ENCODE measurements around the gene FLT3.
"Not testable (repeated sequence)": the region's sequence is repeated elsewhere in the genome, so short reads cannot be mapped to it uniquely, and the experiment has no call there.

FLT3 gene

GRCh38 chr13:27965740-27966640 lies 134.4 kb downstream of the FLT3 start:
- H3K9me3 ChIP-seq (ENCODE audit: control insufficient read depth, insufficient read depth, low read depth, low read length) = no peaks in the 10 kb centered on the region
- H3K9ac ChIP-seq (ENCODE audit: low read length) = peak overlapping the region; percentile 97
- peaks cover 100% of the 10 kb centered on the region for H3K27me3 ChIP-seq (ENCODE audit: control insufficient read depth, insufficient read depth, low read length)
- peak overlapping the region; percentile 15; the same call in 1 of the 2 replicates for H3K27ac ChIP-seq (ENCODE audit: low read depth, low read length)
- no peaks in the 10 kb centered on the region for H3K36me3 ChIP-seq (ENCODE audit: control insufficient read depth, insufficient read depth, low read length)
- peak overlapping the region; percentile 80 for H3K4me3 ChIP-seq (ENCODE audit: low read depth, low read length)
- H3K4me1 ChIP-seq (ENCODE audit: control insufficient read depth, insufficient read depth, low read length) = peaks cover 74% of the 10 kb centered on the region

- H3K27ac ChIP-seq (ENCODE audit: low read depth, low read length) = no peak overlapping the region
- peaks cover 100% of the 10 kb centered on the region for H3K27me3 ChIP-seq (ENCODE audit: control insufficient read depth, insufficient read depth, low read length)
- peak overlapping the region; percentile 97 for H3K9ac ChIP-seq (ENCODE audit: low read length)
- H3K4me1 ChIP-seq (ENCODE audit: control insufficient read depth, insufficient read depth, low read length) = peaks cover 70% of the 10 kb centered on the region
- no peaks in the 10 kb centered on the region for H3K36me3 ChIP-seq (ENCODE audit: control insufficient read depth, insufficient read depth, low read length)
- peak overlapping the region; percentile 80; the same call in 1 of the 2 replicates for H3K4me3 ChIP-seq (ENCODE audit: low read depth, low read length)
- H3K9me3 ChIP-seq (ENCODE audit: control insufficient read depth, insufficient read depth, low read depth, low read length) = no peaks in the 10 kb centered on the region
These were observed 135.0 kb downstream of the FLT3 start for GRCh38 chr13:27965343-27965739.

GRCh38 chr13:27964741-27965323 lies 135.5 kb downstream of the FLT3 start:
- Histone ChIP-seq H3K4me3 (ENCODE audit: low read depth, low read length) (peak overlapping the region; percentile 80; the same call in 1 of the 2 replicates), H3K36me3 (ENCODE audit: control insufficient read depth, insufficient read depth, low read length) (no peaks in the 10 kb centered on the region), H3K9ac (ENCODE audit: low read length) (peak overlapping the region; percentile 97), H3K4me1 (ENCODE audit: control insufficient read depth, insufficient read depth, low read length) (peaks cover 69% of the 10 kb centered on the region), H3K27me3 (ENCODE audit: control insufficient read depth, insufficient read depth, low read length) (peaks cover 100% of the 10 kb centered on the region), H3K27ac (ENCODE audit: low read depth, low read length) (no peak overlapping the region), H3K9me3 (ENCODE audit: control insufficient read depth, insufficient read depth, low read depth, low read length) (no peaks in the 10 kb centered on the region)

GRCh38 chr13:27964206-27964605 lies 136.2 kb downstream of the FLT3 start:
- Histone ChIP-seq H3K4me3 (ENCODE audit: low read depth, low read length) (peak overlapping the region; percentile 16; the same call in 1 of the 2 replicates), H3K4me1 (ENCODE audit: control insufficient read depth, insufficient read depth, low read length) (peaks cover 62% of the 10 kb centered on the region), H3K9ac (ENCODE audit: low read length) (peak overlapping the region; percentile 97), H3K27me3 (ENCODE audit: control insufficient read depth, insufficient read depth, low read length) (peaks cover 100% of the 10 kb centered on the region)
- not testable (repeated sequence) for H3K27ac ChIP-seq (ENCODE audit: low read depth, low read length); H3K9me3 ChIP-seq (ENCODE audit: control insufficient read depth, insufficient read depth, low read depth, low read length); H3K36me3 ChIP-seq (ENCODE audit: control insufficient read depth, insufficient read depth, low read length)

GRCh38 chr13:27963491-27963890 lies 136.9 kb downstream of the FLT3 start:
- H3K9me3 ChIP-seq (ENCODE audit: control insufficient read depth, insufficient read depth, low read depth, low read length) = no peaks in the 10 kb centered on the region
- no peaks in the 10 kb centered on the region for H3K36me3 ChIP-seq (ENCODE audit: control insufficient read depth, insufficient read depth, low read length)
- H3K27me3 ChIP-seq (ENCODE audit: control insufficient read depth, insufficient read depth, low read length) = peaks cover 100% of the 10 kb centered on the region
- peaks cover 57% of the 10 kb centered on the region for H3K4me1 ChIP-seq (ENCODE audit: control insufficient read depth, insufficient read depth, low read length)
- peak overlapping the region; percentile 51 for H3K9ac ChIP-seq (ENCODE audit: low read length)
- peak overlapping the region; percentile 21; the same call in 1 of the 2 replicates for H3K4me3 ChIP-seq (ENCODE audit: low read depth, low read length)
- H3K27ac ChIP-seq (ENCODE audit: low read depth, low read length) = no peak overlapping the region

GRCh38 chr13:27962982-27963381 lies 137.4 kb downstream of the FLT3 start:
- Histone ChIP-seq H3K9me3 (ENCODE audit: control insufficient read depth, insufficient read depth, low read depth, low read length) (no peaks in the 10 kb centered on the region), H3K27ac (ENCODE audit: low read depth, low read length) (no peak overlapping the region), H3K36me3 (ENCODE audit: control insufficient read depth, insufficient read depth, low read length) (no peaks in the 10 kb centered on the region), H3K4me1 (ENCODE audit: control insufficient read depth, insufficient read depth, low read length) (peaks cover 53% of the 10 kb centered on the region), H3K27me3 (ENCODE audit: control insufficient read depth, insufficient read depth, low read length) (peaks cover 100% of the 10 kb centered on the region), H3K9ac (ENCODE audit: low read length) (peak overlapping the region; percentile 51), H3K4me3 (ENCODE audit: low read depth, low read length) (peak overlapping the region; percentile 21; the same call in 1 of the 2 replicates)

- Histone ChIP-seq H3K4me1 (ENCODE audit: control insufficient read depth, insufficient read depth, low read length) (peaks cover 47% of the 10 kb centered on the region), H3K9me3 (ENCODE audit: control insufficient read depth, insufficient read depth, low read depth, low read length) (no peaks in the 10 kb centered on the region), H3K36me3 (ENCODE audit: control insufficient read depth, insufficient read depth, low read length) (no peaks in the 10 kb centered on the region), H3K27ac (ENCODE audit: low read depth, low read length) (no peak overlapping the region), H3K27me3 (ENCODE audit: control insufficient read depth, insufficient read depth, low read length) (peaks cover 100% of the 10 kb centered on the region), H3K9ac (ENCODE audit: low read length) (no peak overlapping the region), H3K4me3 (ENCODE audit: low read depth, low read length) (peak overlapping the region; percentile 32; the same call in 1 of the 2 replicates)
These were observed 138.1 kb downstream of the FLT3 start for GRCh38 chr13:27962128-27962841.

- Histone ChIP-seq H3K9ac (ENCODE audit: low read length) (no peak overlapping the region), H3K27ac (ENCODE audit: low read depth, low read length) (no peak overlapping the region), H3K36me3 (ENCODE audit: control insufficient read depth, insufficient read depth, low read length) (no peaks in the 10 kb centered on the region), H3K9me3 (ENCODE audit: control insufficient read depth, insufficient read depth, low read depth, low read length) (no peaks in the 10 kb centered on the region), H3K27me3 (ENCODE audit: control insufficient read depth, insufficient read depth, low read length) (peaks cover 100% of the 10 kb centered on the region), H3K4me1 (ENCODE audit: control insufficient read depth, insufficient read depth, low read length) (peaks cover 44% of the 10 kb centered on the region), H3K4me3 (ENCODE audit: low read depth, low read length) (peak overlapping the region; percentile 41)
These were observed 138.9 kb downstream of the FLT3 start for GRCh38 chr13:27961227-27962085.

- no peak overlapping the region for H3K27ac ChIP-seq (ENCODE audit: low read depth, low read length)
- peak overlapping the region; percentile 41 for H3K4me3 ChIP-seq (ENCODE audit: low read depth, low read length)
- peaks cover 100% of the 10 kb centered on the region for H3K27me3 ChIP-seq (ENCODE audit: control insufficient read depth, insufficient read depth, low read length)
- no peaks in the 10 kb centered on the region for H3K36me3 ChIP-seq (ENCODE audit: control insufficient read depth, insufficient read depth, low read length)
- H3K9ac ChIP-seq (ENCODE audit: low read length) = peak overlapping the region; percentile 31
- H3K4me1 ChIP-seq (ENCODE audit: control insufficient read depth, insufficient read depth, low read length) = peaks cover 38% of the 10 kb centered on the region
- H3K9me3 ChIP-seq (ENCODE audit: control insufficient read depth, insufficient read depth, low read depth, low read length) = no peaks in the 10 kb centered on the region
These were observed 139.8 kb downstream of the FLT3 start for GRCh38 chr13:27960362-27961226.

Measured in HUES6 (cell line).